H1 (cell line): ENCODE measurements around the gene PPM1F. TPM values are rescaled to one million over a fixed set of nuclear protein-coding genes. Genes with fewer than 3 reads are reported as not detected.
A peak's percentile ranks its signal among the peaks of the same experiment; 100 is the strongest.

ENCODE experiments used
- CTCF ChIA-PET: fragments of 300-600 bp; sonication (Branson Sonifier 250); formaldehyde crosslinking; loops from one replicate; lab custom pipeline; 2021; ENCODE audit not compliant: partially characterized antibody; lab: Charles Lee
- POLR2A ChIA-PET: fragments of 300-600 bp; sonication (Branson Sonifier 250); formaldehyde crosslinking; loops from one replicate; lab custom pipeline; 2021; ENCODE audit warnings: inconsistent platforms; ENCODE audit not compliant: partially characterized antibody; lab: Charles Lee
- DNase-seq, 2 experiments: peaks; one replicate each; pipeline versions ENCODE4 v3.0.0 to v3.0.0-alpha.2; 2010 to 2022; ENCODE audit warnings: low spot score in 2 of 2, low read depth in 1 of 2, mixed read lengths in 1 of 2
- FAIRE-seq: peaks from 2 replicates; lab custom pipeline; 2011; peaks lifted over from hg19 to GRCh38; lab: Jason Lieb, UNC
- H2AFZ ChIP-seq: 2 replicates; pipeline ENCODE4 v1.8.1; 2012; ENCODE audit warnings: low read length, inconsistent platforms
- H2AK5ac ChIP-seq: 2 replicates; pipeline ENCODE4 v1.6.1; 2013; ENCODE audit warnings: low read depth, low read length
- H2BK120ac ChIP-seq: replicated peaks from 2 replicates; pipeline ENCODE3; 2013; ENCODE audit warnings: low read depth, low read length, inconsistent platforms
- H2BK12ac ChIP-seq: 2 replicates; pipeline ENCODE4 v1.6.1; 2013; ENCODE audit warnings: low read depth, low read length
- H2BK15ac ChIP-seq: 2 replicates; pipeline ENCODE4 v1.6.1; 2013; ENCODE audit warnings: low read length
- H2BK20ac ChIP-seq: 2 replicates; pipeline ENCODE4 v1.6.1; 2013; ENCODE audit warnings: low read length
- H2BK5ac ChIP-seq: 2 replicates; pipeline ENCODE4 v1.6.1; 2013; ENCODE audit warnings: low read depth, low read length
- H3K14ac ChIP-seq: 2 replicates; pipeline ENCODE4 v1.6.1; 2013; ENCODE audit warnings: inconsistent platforms; ENCODE audit not compliant: insufficient read length
- H3K18ac ChIP-seq: 2 replicates; pipeline ENCODE4 v1.6.1; 2013; ENCODE audit warnings: low read length; ENCODE audit errors: extremely low read depth
- H3K23ac ChIP-seq: 2 replicates; pipeline ENCODE4 v1.6.1; 2013; ENCODE audit warnings: inconsistent platforms; ENCODE audit not compliant: insufficient read length
- H3K23me2 ChIP-seq: 2 replicates; pipeline ENCODE4 v1.6.1; 2013; ENCODE audit warnings: low read depth, low read length
- H3K27ac ChIP-seq: 2 replicates; pipeline ENCODE4 v1.6.1; 2011; ENCODE audit warnings: low read depth, low read length, inconsistent platforms
- H3K27me3 ChIP-seq, 4 experiments: replicated peaks in 1 of 4; 1 replicate in 1 of 4; 2 replicates in 3 of 4; pipeline versions ENCODE4 v1.6.1 to v1.8.1; 2011 to 2013; ENCODE audit warnings: low read length in 3 of 4, mild to moderate bottlenecking in 3 of 4, inconsistent platforms in 2 of 4, mixed read lengths in 2 of 4, moderate library complexity in 1 of 4; ENCODE audit not compliant: control insufficient read depth in 3 of 4, insufficient read depth in 3 of 4; ENCODE audit errors: extremely low read depth in 1 of 4
- H3K36me3 ChIP-seq, 4 experiments: 2 replicates each; pipeline versions ENCODE4 v1.6.1 to v1.8.1; 2011 to 2013; ENCODE audit warnings: mild to moderate bottlenecking in 4 of 4, low read length in 3 of 4, moderate library complexity in 2 of 4, control low read depth in 1 of 4, inconsistent platforms in 1 of 4; ENCODE audit not compliant: insufficient read depth in 4 of 4, control insufficient read depth in 2 of 4
- H3K4ac ChIP-seq: replicated peaks from 2 replicates; pipeline ENCODE3; 2013; ENCODE audit warnings: low read length, low read depth, mixed read lengths, inconsistent platforms; ENCODE audit not compliant: insufficient read length
- H3K4me1 ChIP-seq, 4 experiments: replicated peaks in 1 of 4; 1 replicate in 1 of 4; 2 replicates in 3 of 4; pipeline versions ENCODE4 v1.6.1 to v1.8.1; 2011 to 2013; ENCODE audit warnings: low read length in 3 of 4, inconsistent platforms in 2 of 4, mixed read lengths in 1 of 4; ENCODE audit not compliant: insufficient read depth in 4 of 4, control insufficient read depth in 3 of 4
- H3K4me2 ChIP-seq, 2 experiments: 2 replicates each; pipeline versions ENCODE4 v1.6.1 to v1.8.1; 2011 to 2013; ENCODE audit warnings: low read depth in 2 of 2, low read length in 2 of 2, control low read depth in 1 of 2, inconsistent platforms in 1 of 2, mild to moderate bottlenecking in 1 of 2; ENCODE audit not compliant: insufficient read depth in 1 of 2
- H3K4me3 ChIP-seq, 4 experiments: fragments of 200-600, 300-600 bp in 1 of 4; sonication (generic), shearing (Covaris generic), sonication (Bioruptor Twin) in 1 of 4; 2 replicates each; pipeline versions ENCODE4 v1.5.1 to v1.8.1; 2011 to 2016; ENCODE audit warnings: low read length in 4 of 4, low read depth in 3 of 4, control low read depth in 2 of 4, inconsistent platforms in 2 of 4, mild to moderate bottlenecking in 2 of 4, mixed read lengths in 1 of 4, moderate library complexity in 1 of 4; ENCODE audit not compliant: insufficient read depth in 2 of 4; ENCODE audit errors: extremely low read depth in 1 of 4
- H3K56ac ChIP-seq: replicated peaks from 2 replicates; pipeline ENCODE3; 2013; ENCODE audit warnings: low read depth, mild to moderate bottlenecking, mixed read lengths, low read length, inconsistent platforms; ENCODE audit not compliant: insufficient read length
- H3K79me1 ChIP-seq: 2 replicates; pipeline ENCODE4 v1.6.1; 2013; ENCODE audit warnings: low read depth, low read length, control low read depth
- H3K79me2 ChIP-seq, 2 experiments: 2 replicates each; pipeline versions ENCODE4 v1.6.1 to v1.8.1; 2012 to 2013; ENCODE audit warnings: low read length in 2 of 2, mild to moderate bottlenecking in 2 of 2, inconsistent platforms in 1 of 2; ENCODE audit not compliant: insufficient read depth in 2 of 2, control insufficient read depth in 1 of 2
- H3K9ac ChIP-seq, 4 experiments: replicated peaks in 1 of 4; 1 replicate in 1 of 4; 2 replicates in 3 of 4; pipeline versions ENCODE4 v1.6.1 to v1.8.1; 2011 to 2013; ENCODE audit warnings: low read depth in 3 of 4, low read length in 3 of 4, control low read depth in 2 of 4, mild to moderate bottlenecking in 2 of 4, moderate library complexity in 2 of 4, inconsistent platforms in 1 of 4; ENCODE audit errors: extremely low read depth in 1 of 4
- H3K9me3 ChIP-seq, 2 experiments: 2 replicates each; pipeline versions ENCODE4 v1.6.1 to v1.8.1; 2012 to 2013; ENCODE audit warnings: mild to moderate bottlenecking in 2 of 2, moderate library complexity in 2 of 2, control low read depth in 1 of 2, inconsistent platforms in 1 of 2, low read depth in 1 of 2, low read length in 1 of 2, mixed read lengths in 1 of 2; ENCODE audit not compliant: insufficient read depth in 2 of 2
- H4K20me1 ChIP-seq, 2 experiments: replicated peaks in 1 of 2; 2 replicates each; pipeline versions ENCODE3 to v1.8.1; 2011 to 2013; ENCODE audit warnings: inconsistent platforms in 2 of 2, low read length in 2 of 2, mild to moderate bottlenecking in 1 of 2; ENCODE audit not compliant: insufficient read depth in 2 of 2, control insufficient read depth in 1 of 2
- H4K5ac ChIP-seq: 2 replicates; pipeline ENCODE4 v1.6.1; 2013; ENCODE audit warnings: low read length, low read depth, mixed read lengths, inconsistent platforms; ENCODE audit not compliant: insufficient read length
- H4K8ac ChIP-seq: 2 replicates; pipeline ENCODE4 v1.8.0; 2013; ENCODE audit warnings: mild to moderate bottlenecking, moderate library complexity, low read length, inconsistent platforms; ENCODE audit not compliant: insufficient read depth; ENCODE audit errors: extremely low read depth
- H4K91ac ChIP-seq: replicated peaks from 2 replicates; pipeline ENCODE3; 2013; ENCODE audit warnings: low read length, mixed read lengths, inconsistent platforms; ENCODE audit not compliant: insufficient read length
- EGR1 ChIP-seq: IDR thresholded peaks from 2 replicates; pipeline ENCODE4 v1.6.1; 2011; ENCODE audit warnings: low read depth, low read length, borderline replicate concordance
- EZH2 ChIP-seq: fragments of 200-600 bp; sonication (generic); IDR thresholded peaks from 2 replicates; pipeline ENCODE4 v1.7.1; 2012; ENCODE audit warnings: low read depth, mild to moderate bottlenecking, moderate library complexity, low read length, inconsistent platforms; ENCODE audit not compliant: severe bottlenecking
- KDM5A ChIP-seq: fragments of 200-600 bp; IDR thresholded peaks from 2 replicates; pipeline ENCODE4 v1.7.1; 2012; ENCODE audit warnings: mild to moderate bottlenecking, low read length, inconsistent platforms, mixed read lengths
- WGBS, 2 experiments: shearing (Covaris generic) in 1 of 2; methylation state at CpG; one replicate each; pipeline versions ENCODE4 v1.1.6 to v1.1.7; 2013 to 2015; ENCODE audit warnings: low lambda C conversion rate in 2 of 2, mixed read lengths in 2 of 2, inconsistent platforms in 1 of 2, low coverage in 1 of 2, missing lambda C conversion rate in 1 of 2; ENCODE audit not compliant: insufficient replicate concordance in 2 of 2, insufficient coverage in 1 of 2, insufficient read length in 1 of 2; ENCODE audit errors: extremely low coverage in 1 of 2, missing lambda C conversion rate in 1 of 2; 5-methylcytosine and 5-hydroxymethylcytosine counted together
- polyA plus RNA-seq, 7 experiments: library from polyadenylated mRNA; depleted of rRNA in 3 of 7; stranded (reverse) in 5 of 7; unstranded in 2 of 7; fragments of >200 nt in 5 of 7; fragments of 200-250 nt in 2 of 7; gene quantifications; 1 replicate in 5 of 7; 2 replicates in 1 of 7; 4 replicates in 1 of 7; pipeline versions ENCODE4 v1.2.1 to v1.2.3, GENCODE V29; 2011 to 2013; ENCODE audit warnings: missing spikeins in 2 of 7, mixed read lengths in 2 of 7
- total RNA-seq: library from RNA; stranded (reverse); fragmentation: NEBNext Ultra II Directional; extraction: Animal tissue kit (Norgen Biotek cat#: 25700); gene quantifications from 2 replicates; pipeline ENCODE4 v1.2.1, GENCODE V29; 2021

Gene PPM1F
- total and polyA plus RNA-seq, 2 of the 8 experiments (the other 6 are each of a cell fraction or from before 2014, with no cell fraction given) = 12.4 to 22.8 TPM

DNA sequence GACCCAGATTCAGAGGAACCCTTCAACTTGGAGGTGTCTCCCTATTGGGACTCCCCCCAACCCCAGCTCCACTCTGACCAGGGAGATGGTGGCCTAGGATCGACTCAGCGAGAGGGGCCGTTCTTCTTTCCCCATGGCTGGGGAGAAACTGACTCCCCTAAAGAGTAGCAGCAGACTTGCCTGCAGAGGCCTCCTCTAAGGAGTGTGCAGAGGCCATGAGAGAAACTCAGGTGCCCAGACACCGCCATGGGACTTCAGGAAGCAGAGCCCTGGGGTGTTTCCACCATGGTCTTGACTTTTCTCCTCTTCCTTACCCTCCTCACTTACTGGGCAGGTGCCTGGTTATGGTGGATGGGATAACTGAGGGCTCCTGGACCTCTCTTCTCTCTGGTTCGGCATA, 32.6 kb upstream of the PPM1F start:
- Histone ChIP-seq H3K4me2 (no peak overlapping the region), H3K56ac (no peak overlapping the region), H3K4me1 (no peaks in the 10 kb centered on the region; a peak in 2 of 7 replicates), H3K9ac (no peak overlapping the region), H3K23me2 (0 out of 2 replicates have a peak, but pooled peaks cover 3% of the 10 kb centered on the region), H3K79me1 (peaks cover 8% of the 10 kb centered on the region; the same call in 1 of the 2 replicates), H3K36me3 (no peaks in the 10 kb centered on the region; a peak in 1 of 8 replicates), H3K4me3 (no peak overlapping the region), H4K91ac (no peak overlapping the region), H4K20me1 (peaks cover 2% of the 10 kb centered on the region in 2 experiments), H3K4ac (no peak overlapping the region), H2BK120ac (no peak overlapping the region), H2BK5ac (no peak overlapping the region), H2AK5ac (no peak overlapping the region), H3K14ac (no peak overlapping the region), H2AFZ (peak overlapping the region; percentile 76; the same call in 1 of the 2 replicates), H4K8ac (no peak overlapping the region), H3K27me3 (peaks cover 27 to 43% (median 41%) of the 10 kb centered on the region in 4 experiments), H3K27ac (no peak overlapping the region), H3K79me2 (peaks cover 0 to 11% of the 10 kb centered on the region in 2 experiments), H3K18ac (no peak overlapping the region), H2BK20ac (no peak overlapping the region), H2BK12ac (no peak overlapping the region), H3K9me3 (no peaks in the 10 kb centered on the region), H4K5ac (no peak overlapping the region), H3K23ac (no peak overlapping the region), H2BK15ac (no peak overlapping the region)
- 96% methylated on average over 5 of the region's 5 CpGs; no CpG with 5 or more reads in 1 of the 2 experiments for WGBS, 2 experiments
- DNase-seq (no peak), FAIRE-seq (no peak)
- ChIA-PET POLR2A (no interaction called here), CTCF (interaction anchor here (0.7 to 5.6 kb wide), 21 partner anchors 10 to 195 kb away, joined by 3 to 47 read pairs (median 4); no protein-coding TSS in a partner anchor)
- peak; percentile 33 for TF ChIP-seq EZH2
- no peak for TF ChIP-seq EGR1
- TF ChIP-seq KDM5A = no peak
